Raji (cell line): Measurements from ENCODE around the gene ATXN1.

Experiments used
- POLR2A ChIP-seq: IDR thresholded peaks from 2 replicates; pipeline ENCODE4 v1.6.1; 2011; ENCODE audit warnings: low read depth, low read length, control low read depth; ENCODE audit not compliant: insufficient read depth

The ATXN1 gene

GRCh38 chr6:16760516-16761470 is at the start of gene ATXN1:
TSS of gene ATXN1 (minus strand) at chr6:16761460.
- TF ChIP-seq POLR2A: no peak

- no peak for TF ChIP-seq POLR2A
Observed at GRCh38 chr6:16810411-16810810, 49.2 kb upstream of the ATXN1 start.

- TF ChIP-seq POLR2A: no peak
Observed at GRCh38 chr6:16809753-16810358, 48.6 kb upstream of the ATXN1 start.

GRCh38 chr6:16807956-16808355 is 46.7 kb upstream of the ATXN1 start:
- no peak for TF ChIP-seq POLR2A

- no peak for TF ChIP-seq POLR2A
Observed at GRCh38 chr6:16806363-16806762, 45.1 kb upstream of the ATXN1 start.

- TF ChIP-seq POLR2A: no peak
Observed at GRCh38 chr6:16805243-16805950, 44.1 kb upstream of the ATXN1 start.

GRCh38 chr6:16804546-16805242 is 43.4 kb upstream of the ATXN1 start:
- no peak for TF ChIP-seq POLR2A

- no peak for TF ChIP-seq POLR2A
Observed at GRCh38 chr6:16803294-16804200, 42.3 kb upstream of the ATXN1 start.

GRCh38 chr6:16802071-16802470 is 40.8 kb upstream of the ATXN1 start:
- TF ChIP-seq POLR2A: no peak

GRCh38 chr6:16800942-16801341 is 39.7 kb upstream of the ATXN1 start:
- TF ChIP-seq POLR2A: no peak

- no peak for TF ChIP-seq POLR2A
Observed at GRCh38 chr6:16800341-16800740, 39.1 kb upstream of the ATXN1 start.

- TF ChIP-seq POLR2A: no peak
Observed at GRCh38 chr6:16799279-16800193, 38.3 kb upstream of the ATXN1 start.

- no peak for TF ChIP-seq POLR2A
Observed at GRCh38 chr6:16793828-16794412, 32.7 kb upstream of the ATXN1 start.
